Subcutaneous adipose tissue (tissue), 4 donors: Measurements from ENCODE around the gene E4F1. TPM values are rescaled to one million over a fixed set of nuclear protein-coding genes. Genes with fewer than 3 reads are reported as not detected.

Experiments
- small RNA-seq: library from RNA; depleted of rRNA; stranded (forward); fragments of <200 nt; gene quantifications from one replicate; pipeline ENCODE3, GENCODE V24; 2016
- total RNA-seq, 4 donors: library from RNA; depleted of rRNA; stranded (reverse); fragments of >200 nt; gene quantifications; one replicate each; pipeline ENCODE4 v1.1.0, GENCODE V29; 2016
- TF ChIP-seq, protein P1 (sequence below): fragments of 450-650 bp; IDR thresholded peaks from one replicate; pipeline ENCODE4 v1.5.1; 2016; ENCODE audit warnings: low read depth, mild to moderate bottlenecking, control low read depth, antibody characterized with exemption, moderate library complexity

The E4F1 gene
- total RNA-seq, 4 donors from 2014 or later = 9.6 to 33.2 (median 16.8) TPM

DNA sequence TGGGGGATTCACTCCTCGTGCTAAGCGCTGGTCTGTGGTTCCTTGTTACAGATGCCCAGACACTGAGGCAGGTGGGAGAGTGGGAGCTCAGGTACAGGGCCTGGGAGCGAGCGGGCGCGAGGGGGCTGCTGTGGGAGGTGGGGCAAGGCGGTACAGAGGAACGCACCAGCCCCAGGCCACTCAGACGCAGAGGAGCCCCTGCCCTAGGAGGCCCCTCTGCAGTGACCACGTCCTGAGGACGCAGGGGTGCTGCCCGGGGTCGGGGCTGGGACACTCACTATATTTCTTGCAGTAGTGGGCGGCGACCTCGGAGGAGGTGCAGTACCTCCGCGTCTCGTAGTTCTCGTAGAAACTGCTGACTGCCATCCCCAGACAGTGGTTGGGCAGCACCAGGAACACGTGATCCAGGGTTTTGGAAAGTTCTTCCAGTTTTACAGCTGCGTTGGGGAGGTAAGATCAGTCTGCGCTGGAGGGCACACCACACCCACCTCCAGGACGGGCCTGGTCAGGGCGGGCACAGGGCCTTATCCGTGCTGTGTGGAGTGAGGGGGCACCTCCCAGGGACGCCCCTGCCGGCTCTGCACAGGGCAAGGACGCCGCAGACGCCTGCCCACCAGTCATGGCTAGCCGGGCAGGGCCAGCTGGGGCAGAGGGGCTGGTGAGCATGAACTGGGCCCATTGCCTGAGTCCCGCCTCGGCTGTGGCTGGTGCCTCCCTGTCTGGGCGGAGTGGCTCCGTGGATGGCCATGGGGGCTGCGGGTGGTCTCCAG, 60.8 kb downstream of the E4F1 start:
- TF ChIP-seq, protein P1, sequence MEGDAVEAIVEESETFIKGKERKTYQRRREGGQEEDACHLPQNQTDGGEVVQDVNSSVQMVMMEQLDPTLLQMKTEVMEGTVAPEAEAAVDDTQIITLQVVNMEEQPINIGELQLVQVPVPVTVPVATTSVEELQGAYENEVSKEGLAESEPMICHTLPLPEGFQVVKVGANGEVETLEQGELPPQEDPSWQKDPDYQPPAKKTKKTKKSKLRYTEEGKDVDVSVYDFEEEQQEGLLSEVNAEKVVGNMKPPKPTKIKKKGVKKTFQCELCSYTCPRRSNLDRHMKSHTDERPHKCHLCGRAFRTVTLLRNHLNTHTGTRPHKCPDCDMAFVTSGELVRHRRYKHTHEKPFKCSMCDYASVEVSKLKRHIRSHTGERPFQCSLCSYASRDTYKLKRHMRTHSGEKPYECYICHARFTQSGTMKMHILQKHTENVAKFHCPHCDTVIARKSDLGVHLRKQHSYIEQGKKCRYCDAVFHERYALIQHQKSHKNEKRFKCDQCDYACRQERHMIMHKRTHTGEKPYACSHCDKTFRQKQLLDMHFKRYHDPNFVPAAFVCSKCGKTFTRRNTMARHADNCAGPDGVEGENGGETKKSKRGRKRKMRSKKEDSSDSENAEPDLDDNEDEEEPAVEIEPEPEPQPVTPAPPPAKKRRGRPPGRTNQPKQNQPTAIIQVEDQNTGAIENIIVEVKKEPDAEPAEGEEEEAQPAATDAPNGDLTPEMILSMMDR = no peak

DNA sequence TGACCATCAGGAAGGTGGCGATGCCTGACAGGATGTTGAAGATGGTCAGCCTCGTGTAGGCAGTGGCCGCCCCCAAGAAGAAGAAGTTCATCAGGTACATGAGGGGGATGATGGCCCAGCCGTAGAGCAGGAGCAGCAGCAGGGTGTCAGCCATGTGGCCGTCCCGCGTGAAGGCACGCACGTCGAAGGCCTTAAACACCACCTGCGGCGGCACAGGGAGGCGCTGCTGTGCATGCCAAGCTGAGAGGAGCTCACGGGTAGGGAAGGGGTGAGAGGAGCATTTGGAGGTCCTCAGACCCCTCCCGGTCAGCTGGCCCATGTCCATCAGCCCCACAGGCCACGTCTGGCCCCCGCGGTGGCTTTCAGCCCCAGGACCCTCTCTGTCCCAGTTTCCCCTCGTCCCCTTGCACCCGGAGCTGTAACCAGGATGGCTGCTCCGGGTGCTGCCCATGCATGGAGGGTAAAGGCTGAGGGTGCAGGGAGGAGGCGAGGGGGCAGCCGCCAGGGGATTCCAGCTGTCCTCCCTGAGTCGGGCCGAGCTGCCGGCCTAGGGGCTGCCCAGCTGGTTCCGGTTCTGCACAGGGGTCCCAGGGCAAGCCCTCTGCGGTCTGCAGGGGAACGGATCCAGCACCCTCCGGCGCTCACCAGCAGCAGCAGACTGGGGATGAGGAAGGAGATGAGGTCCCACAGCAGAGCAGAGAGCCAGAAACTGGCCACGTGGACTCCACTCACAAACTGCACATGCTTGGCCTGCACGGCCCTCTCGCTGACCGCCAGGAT, 61.6 kb downstream of the E4F1 start:
- TF ChIP-seq, protein P1 = no peak

Small RNA genes within 50 kb of the gene (small RNA-seq; reads per million reads assigned to genes)
- gene MIR3677 (not detected), gene MIR4717 (not detected)

Other genes with a start within 250 kb of the E4F1 start
- not detected for gene NOXO1, start 242.1 kb upstream of the E4F1 start, total RNA-seq
- 10 to 100 TPM in 3 of 4 donors, 1 to 10 TPM in 1; 9.1 to 17.4 (median 16.1) TPM for gene GFER, start 239.4 kb upstream of the E4F1 start, total RNA-seq
- gene SYNGR3, start 233.6 kb upstream of the E4F1 start, total RNA-seq = not detected
- gene ZNF598, start 213.8 kb upstream of the E4F1 start, total RNA-seq = 10 to 100 TPM; 13.9 to 45.0 (median 15.0) TPM
- gene NPW, start 203.8 kb upstream of the E4F1 start, total RNA-seq = not detected
- gene NHERF2, start 196.7 kb upstream of the E4F1 start, total RNA-seq = 100 to 1,000 TPM in 1 of 4 donors, 10 to 100 TPM in 3; 15.1 to 140 (median 48.9) TPM
- 10 to 100 TPM in 2 of 4 donors, 1 to 10 TPM in 2; 6.5 to 21.7 (median 12.0) TPM for gene NTHL1, start 175.8 kb upstream of the E4F1 start, total RNA-seq
- 100 to 1,000 TPM in 1 of 4 donors, 10 to 100 TPM in 3; 31.1 to 110 (median 50.2) TPM for gene TSC2, start 175.6 kb upstream of the E4F1 start, total RNA-seq
- gene PKD1, start 87.7 kb upstream of the E4F1 start, total RNA-seq = 100 to 1,000 TPM in 2 of 4 donors, 10 to 100 TPM in 2; 40.1 to 318 (median 76.1) TPM
- 1 to 10 TPM in 1 of 4 donors, not detected in 3; 3.0 TPM for gene RAB26, start 75.0 kb upstream of the E4F1 start, total RNA-seq
- 10 to 100 TPM; 19.1 to 45.0 (median 31.1) TPM for gene TRAF7, start 67.8 kb upstream of the E4F1 start, total RNA-seq
- not detected for gene CASKIN1, start 27.0 kb upstream of the E4F1 start, total RNA-seq
- gene MLST8, start 18.1 kb upstream of the E4F1 start, total RNA-seq = 10 to 100 TPM; 29.3 to 58.8 (median 38.0) TPM
- gene BRICD5, start 12.7 kb upstream of the E4F1 start, total RNA-seq = 1 to 10 TPM in 3 of 4 donors, under 1 TPM in 1; 0.66 to 6.0 (median 4.1) TPM
- gene PGP, start 8.8 kb upstream of the E4F1 start, total RNA-seq = 10 to 100 TPM in 3 of 4 donors, 1 to 10 TPM in 1; 7.7 to 21.1 (median 10.3) TPM
- under 1 TPM in 2 of 4 donors, not detected in 2; 0.34 to 0.82 TPM for gene DNASE1L2, start 12.9 kb downstream of the E4F1 start, total RNA-seq
- 10 to 100 TPM; 32.4 to 96.5 (median 49.8) TPM for gene ECI1, start 28.0 kb downstream of the E4F1 start, total RNA-seq
- gene RNPS1, start 44.5 kb downstream of the E4F1 start, total RNA-seq = 100 to 1,000 TPM in 1 of 4 donors, 10 to 100 TPM in 3; 66.6 to 127 (median 75.3) TPM
- 10 to 100 TPM in 2 of 4 donors, 1 to 10 TPM in 2; 7.0 to 24.9 (median 9.5) TPM for gene ABCA3, start 117.1 kb downstream of the E4F1 start, total RNA-seq
- 1 to 10 TPM; 1.8 to 5.1 (median 2.0) TPM for gene CCNF, start 205.9 kb downstream of the E4F1 start, total RNA-seq
- 1 to 10 TPM in 1 of 4 donors, under 1 TPM in 2, not detected in 1; 0.44 to 1.7 (median 0.51) TPM for gene TEDC2, start 236.5 kb downstream of the E4F1 start, total RNA-seq
- not detected for gene NTN3, start 247.7 kb downstream of the E4F1 start, total RNA-seq